GM18517 (cell line): ENCODE results near the gene KRT16.
"Not testable (repeated sequence)": the region's sequence is repeated elsewhere in the genome, so short reads cannot be mapped to it uniquely, and the experiment has no call there.

Experiments used
- ATAC-seq: cut with Tn5 transposase; IDR thresholded peaks from one replicate; pipeline ENCODE4 v1.9.1; 2021; ENCODE audit warnings: mild to moderate bottlenecking, moderate library complexity; ENCODE audit not compliant: unreplicated experiment

The KRT16 gene

DNA sequence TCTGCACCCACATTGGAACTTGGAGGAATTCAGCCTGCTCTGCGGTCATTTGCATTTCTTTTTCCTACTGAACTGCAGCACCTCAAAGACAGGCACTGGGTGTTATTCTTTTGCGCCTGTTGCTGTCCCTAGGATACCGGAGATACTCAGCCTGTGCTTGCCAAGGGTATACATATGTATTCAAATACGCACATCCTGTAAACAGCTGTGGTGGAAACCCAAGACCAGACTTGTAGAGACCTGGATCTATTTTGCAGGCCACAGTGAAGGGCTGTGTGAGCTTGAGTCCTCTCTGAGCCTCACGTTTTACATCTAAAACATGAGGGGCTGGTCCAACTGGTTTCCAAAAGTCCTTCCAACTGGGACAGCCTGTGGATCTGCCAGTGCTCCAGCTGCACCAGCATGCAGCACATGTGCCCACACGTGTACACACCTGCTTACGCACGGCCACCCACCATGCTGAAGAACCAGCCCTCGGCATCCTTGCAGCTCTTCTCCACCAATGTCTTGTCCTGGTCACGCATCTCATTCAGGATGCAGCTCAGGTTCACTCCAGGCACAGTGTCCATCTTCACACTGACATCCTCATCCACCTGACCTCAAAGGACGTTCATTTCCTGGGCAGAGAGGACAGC lies 16.2 kb upstream of the KRT16 start:
- ATAC-seq = not testable (repeated sequence)

DNA sequence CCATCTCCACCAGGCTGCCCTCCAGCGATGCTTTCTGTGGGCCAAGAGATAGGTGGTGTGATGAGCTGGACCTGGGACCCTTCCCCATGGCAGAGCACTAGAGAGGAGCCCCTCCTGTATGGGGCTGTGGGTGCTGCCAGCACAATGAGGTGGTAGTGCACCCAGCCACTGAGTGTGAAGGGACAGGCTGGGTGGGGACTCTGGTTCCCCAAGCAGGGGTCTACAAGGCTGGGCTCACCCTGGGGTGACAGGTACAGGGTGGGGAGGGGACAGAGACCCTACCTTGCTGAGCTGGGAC lies 15.5 kb upstream of the KRT16 start:
- not testable (repeated sequence) for ATAC-seq

DNA sequence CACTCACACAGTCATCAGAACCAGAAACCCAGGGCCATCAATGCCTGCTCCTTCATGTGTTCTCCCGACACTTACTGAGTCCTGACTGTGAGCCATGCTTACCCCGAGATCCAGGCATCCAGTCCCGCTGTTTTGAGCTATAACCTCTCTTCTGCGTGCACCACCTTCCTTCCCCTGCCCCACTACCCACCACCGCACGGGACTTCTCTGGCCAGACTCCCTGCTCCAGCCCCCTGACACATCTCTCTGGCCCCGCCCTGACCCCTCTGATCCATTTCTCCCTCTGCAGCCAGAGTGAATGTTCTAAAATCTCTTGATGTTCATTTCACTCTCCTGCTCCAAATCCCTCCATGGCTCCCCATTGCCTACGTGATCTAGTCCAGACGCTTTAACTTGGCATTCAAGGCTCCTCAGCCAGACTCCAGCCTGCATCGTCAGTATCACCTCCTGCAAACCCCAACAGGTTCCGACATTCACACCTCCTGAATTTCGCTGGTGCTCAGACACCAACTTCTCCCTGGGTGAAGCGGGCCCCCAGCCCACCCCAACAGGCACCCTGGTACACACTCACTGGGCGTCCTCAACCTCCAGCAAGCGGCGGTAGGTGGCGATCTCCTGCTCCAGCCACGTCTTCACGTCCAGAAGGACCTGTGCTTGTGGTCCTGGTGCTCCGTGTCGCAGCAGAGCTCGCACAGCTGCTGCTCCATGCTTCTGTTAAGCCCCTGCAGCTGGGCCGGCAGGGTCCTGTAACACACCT lies 14.9 kb upstream of the KRT16 start:
- no peak for ATAC-seq

DNA sequence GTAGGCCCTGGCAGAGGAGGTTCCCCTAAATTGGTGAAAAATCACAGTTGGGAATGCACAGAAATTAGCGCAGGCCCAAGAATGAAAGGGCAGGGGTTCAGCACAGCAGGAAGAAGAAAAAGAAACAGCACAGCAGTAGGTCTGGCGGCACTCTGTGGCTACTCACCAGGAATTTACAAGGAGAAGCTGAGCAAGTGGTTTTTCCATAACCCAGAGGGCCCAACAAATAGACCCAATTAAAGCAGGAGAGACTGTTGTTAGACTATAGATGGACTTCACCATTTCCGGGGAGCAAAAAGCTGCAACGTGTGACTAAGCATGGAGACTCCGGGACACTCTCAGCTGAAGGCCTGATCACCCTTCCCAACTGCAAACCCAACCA lies 14.3 kb upstream of the KRT16 start:
- not testable (repeated sequence) for ATAC-seq

DNA sequence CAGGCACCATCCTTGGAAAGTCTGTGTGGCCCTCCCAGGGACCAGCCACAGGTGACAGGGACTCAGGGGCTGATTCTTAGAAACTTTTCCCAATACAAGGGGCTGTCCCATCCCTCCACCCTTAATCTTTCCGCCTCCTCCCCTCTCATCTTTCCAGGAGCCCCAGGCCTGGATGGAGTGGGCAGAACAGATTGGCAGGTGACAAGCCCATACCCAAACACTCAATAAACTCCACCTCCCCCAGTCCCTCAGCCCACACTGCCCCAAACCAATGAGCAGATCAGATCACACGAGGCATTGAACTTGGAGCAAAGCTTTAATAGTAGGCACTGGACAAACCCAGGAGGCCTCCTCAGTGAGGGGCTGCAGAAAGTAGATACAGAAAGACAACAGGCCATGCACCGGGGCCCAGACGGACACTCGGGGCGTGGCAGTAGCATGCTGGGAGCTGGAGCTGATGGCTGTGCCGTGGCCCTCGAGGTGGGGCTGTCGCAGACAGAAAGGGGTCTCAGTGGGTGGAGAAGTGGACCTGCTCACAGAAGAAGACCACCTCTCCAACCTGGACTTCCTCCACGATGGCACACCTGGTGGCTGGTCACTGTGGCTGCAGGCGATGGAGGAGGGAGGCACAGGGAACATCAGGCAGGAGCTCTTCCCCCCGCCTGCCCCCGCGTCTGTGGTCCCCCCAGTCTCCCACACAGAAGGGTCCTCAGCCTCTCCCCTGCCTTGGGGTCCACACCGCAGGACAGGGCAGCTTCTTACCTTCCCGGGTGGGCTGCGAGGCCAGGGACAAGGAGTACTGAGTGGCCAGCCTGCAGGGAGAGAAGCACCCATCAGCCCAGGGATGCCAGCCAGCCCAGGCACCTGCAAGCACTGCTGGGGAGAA lies 13.7 kb upstream of the KRT16 start:
- not testable (repeated sequence) for ATAC-seq

DNA sequence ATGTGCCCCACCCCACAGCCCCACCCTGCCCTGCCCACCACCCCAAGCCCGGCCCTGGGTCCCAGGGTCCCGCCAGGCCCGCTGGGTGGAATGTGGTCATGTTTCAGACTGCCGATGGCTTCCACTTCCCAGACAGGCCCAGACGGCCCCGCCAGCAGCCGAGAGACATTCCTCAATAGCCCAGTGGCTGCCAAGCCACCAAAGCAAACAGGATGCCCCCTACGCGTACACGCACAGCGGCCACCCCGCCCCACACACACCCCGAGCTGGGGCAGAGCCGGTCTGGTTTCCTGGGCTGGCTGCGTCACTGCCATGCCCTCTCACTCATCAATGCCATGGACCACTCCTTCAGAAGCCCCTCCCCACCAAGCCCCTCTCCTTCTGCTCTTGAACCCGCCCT lies 13.0 kb upstream of the KRT16 start:
- ATAC-seq = no peak

DNA sequence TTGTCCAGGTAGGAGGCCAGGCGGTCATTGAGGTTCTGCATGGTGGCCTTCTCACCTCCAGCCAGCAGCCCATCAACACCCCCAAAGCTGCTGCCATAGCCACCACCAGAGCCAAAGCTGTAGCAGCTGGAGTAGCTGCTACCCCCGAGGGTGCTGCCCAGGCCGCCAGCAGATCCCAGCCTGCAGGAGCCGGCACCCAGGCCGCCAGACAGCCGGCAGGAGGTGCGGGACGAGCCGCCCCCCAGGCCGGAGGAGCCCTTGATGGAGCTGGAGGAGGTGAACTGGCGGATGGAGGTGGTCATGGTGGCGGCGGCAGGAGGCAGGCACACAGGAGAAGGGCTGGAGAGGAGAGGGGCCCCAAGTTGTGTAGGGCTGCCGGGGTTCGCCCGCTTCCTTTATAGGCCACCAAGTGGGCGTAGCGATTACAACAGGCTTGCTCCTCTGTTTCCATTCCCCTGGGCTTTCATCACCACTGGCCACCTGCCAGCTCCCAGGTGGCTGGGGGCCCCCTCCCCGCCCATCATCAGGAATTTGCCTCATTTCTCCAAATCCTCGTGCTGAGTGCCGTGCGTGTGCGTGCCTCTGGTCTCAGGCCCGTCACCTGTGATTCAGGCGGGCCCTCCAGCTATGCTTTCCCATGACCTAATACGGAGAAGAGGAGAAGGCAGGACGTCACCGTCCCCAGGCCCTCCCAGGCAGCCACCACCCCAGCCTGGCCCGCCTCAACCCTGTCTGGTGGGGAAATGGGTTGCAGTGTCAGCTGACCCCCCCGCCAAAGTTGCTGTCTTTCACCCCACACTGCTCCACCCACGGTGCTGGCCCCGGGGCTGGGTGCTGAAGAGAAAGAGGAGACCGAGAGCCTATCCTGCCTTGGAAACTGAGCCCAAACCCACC lies 11.9 kb upstream of the KRT16 start, which contains the start of gene KRT17:
KRT17 (minus strand) TSS at position 368 of the 894 bp plus-strand sequence; CDS start at position 302, 66 bp downstream.
- ATAC-seq = no peak

DNA sequence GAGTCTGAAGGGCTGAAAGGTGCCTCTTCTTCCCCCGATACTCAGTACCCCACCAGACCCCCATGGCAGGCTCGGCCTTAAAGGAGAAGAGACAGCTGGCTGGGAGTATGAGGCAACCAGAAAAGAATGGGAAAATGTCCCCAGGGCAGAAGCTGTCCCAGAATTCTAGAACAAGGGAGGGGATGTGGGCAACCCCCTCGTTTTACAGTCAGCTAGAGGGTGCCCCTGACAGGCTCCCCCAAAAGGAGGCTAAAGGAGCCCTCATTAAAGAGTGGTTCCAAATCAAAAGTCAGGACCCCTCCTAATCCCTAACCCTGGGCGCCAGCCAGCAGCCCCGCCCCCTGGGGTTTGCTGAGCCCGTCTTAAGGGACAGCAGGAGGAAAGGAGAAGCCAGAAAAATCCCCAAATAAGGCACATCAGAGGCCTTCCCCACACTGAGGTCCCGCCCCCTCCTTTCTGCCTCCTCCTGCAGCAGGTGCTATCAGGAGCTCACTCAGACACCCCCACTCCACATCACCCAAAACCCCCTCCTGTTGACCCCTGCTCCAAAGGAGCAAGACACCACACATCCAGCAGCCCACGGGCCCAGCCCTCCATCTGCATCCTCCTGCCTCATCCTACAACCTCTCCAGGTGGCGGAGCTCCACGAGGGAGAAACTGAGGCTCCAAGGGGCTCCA lies 10.8 kb upstream of the KRT16 start:
- not testable (repeated sequence) for ATAC-seq

DNA sequence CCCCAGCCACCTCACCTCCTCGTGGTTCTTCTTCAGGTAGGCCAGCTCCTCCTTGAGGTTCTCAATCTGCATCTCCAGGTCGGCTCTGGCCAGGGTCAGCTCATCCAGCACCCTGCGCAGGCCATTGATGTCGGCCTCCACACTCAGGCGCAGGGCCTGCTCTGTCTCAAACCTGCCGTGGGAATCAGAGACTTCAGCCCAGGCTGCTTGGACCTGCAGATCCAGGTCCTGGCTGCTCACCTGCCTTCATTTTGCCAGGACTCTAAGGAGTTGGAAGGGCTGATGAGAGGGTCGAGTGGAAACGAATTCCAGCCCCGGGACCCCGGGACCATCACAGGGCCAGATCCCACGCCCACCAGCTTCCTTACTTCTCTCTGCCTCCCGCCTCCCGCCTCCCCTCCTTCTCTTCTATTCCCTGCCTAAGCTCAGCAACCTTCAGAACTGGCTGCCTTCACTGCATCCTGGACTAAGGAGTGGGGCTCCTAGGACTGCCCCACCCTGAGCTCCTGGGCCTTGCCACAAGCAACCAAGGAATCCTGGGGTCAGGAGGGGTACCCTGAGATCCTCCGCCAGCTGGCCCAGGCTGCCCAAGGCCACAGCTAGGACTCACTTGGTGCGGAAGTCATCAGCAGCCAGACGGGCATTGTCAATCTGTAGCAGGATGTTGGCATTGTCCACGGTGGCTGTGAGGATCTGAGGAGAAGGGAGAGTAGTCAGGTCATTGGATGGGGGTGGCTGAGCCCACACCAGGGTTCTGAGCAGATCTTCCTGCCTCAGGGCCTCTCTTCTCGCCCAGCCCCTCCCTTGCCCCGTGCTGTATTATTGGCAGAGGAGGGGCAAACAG lies 10.0 kb upstream of the KRT16 start:
- ATAC-seq = not testable (repeated sequence)

DNA sequence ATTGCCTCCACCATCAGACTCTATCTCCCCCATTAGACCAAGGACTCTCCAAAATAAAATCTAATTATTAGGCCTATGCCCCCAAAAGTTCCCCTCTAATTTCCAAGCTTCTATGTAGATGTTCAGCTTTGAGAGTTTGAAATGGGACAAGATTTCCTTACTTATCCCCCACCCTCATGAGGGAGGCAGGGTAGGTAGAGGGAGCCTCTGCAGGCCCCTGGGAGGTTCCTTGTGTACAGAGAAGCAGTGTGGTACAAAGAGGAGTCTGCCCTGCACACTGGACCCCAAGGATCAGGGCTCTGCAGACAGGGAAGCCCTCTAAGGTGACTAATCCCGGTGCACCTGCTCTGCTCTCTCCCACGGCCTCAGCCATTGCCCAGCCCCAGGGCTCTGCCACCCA lies 9.3 kb upstream of the KRT16 start:
- ATAC-seq = no peak

DNA sequence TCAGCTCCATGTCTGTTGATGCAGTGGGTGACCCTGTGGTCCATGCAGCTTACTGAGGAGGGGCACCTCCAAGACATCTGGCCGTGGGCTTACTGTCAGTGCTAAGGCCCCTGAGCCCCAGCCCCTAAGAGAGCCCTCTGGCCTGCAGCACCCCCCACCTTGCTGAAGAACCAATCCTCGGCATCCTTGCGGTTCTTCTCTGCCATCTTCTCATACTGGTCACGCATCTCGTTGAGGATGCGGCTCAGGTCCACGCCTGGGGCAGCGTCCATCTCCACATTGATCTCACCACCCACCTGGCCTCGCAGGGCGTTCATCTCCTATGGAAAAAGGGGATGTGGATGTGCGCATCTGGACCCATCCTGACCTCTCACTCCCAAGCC lies 8.9 kb upstream of the KRT16 start:
- not testable (repeated sequence) for ATAC-seq

DNA sequence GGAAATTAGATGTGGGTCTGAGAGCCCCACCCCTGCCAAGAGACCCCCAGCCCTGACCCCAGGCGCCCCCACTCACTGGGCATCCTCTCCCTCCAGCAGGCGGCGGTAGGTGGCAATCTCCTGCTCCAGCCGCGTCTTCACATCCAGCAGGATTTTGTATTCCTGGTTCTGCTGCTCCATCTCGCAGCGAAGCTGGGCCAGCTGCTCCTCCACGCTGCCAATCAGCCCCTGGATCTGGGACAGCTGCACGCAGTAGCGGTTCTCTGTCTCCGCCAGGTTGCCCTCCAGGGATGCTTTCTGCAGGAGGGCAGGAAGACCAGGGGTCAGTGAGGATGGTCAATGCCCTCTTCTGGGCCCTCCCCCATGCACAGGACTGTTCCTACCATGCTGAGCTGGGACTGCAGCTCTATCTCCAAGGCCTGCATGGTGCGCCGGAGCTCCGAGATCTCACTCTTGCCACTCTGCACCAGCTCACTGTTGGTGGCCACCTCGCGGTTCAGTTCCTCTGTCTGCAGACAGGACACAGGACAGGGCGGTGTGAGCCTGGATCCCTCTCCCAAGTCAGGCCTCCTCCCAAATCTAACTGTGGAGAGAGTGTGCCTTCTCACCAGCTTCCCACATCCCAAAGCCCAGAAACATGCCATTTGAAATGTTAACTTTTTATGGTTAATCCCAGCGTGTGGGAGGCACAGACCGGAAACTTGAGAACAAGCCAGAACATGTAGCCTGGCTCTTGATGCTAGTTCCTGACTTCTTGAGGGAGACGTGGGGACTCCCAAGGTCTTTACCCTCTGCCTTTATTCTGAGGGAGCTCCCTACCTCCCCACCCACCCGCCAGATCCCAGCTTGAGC lies 8.2 kb upstream of the KRT16 start:
- no peak for ATAC-seq

DNA sequence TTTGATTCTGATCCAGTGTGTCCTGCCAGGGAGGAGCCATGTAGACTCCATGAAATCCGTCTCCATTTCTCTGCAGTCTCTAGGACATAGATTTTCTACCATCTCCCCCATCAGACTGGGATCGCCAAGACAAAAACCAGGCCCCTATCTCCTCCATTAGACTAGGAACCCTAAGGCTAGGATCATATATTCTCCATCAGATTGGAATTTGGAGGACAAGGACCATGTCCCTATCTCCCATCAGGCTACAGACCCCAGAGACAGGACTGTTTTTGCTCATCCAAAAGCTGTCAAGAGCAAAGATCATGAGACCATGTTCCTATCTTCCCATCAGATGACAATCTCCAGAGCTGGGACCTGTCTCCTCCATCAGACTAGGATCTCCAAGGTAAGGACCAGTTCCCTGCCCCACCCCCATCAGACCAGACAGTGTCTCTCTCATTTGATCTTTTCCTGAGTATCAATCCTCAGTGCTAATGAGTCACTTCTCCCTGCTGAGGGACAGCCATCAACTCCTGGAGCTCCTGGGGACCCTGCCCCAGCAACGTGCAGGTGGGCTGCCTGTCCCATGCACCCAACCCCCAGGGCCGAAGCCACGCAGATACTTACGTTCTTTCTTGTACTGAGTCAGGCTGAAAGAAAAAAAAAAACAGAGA lies 7.5 kb upstream of the KRT16 start:
- ATAC-seq = not testable (repeated sequence)

DNA sequence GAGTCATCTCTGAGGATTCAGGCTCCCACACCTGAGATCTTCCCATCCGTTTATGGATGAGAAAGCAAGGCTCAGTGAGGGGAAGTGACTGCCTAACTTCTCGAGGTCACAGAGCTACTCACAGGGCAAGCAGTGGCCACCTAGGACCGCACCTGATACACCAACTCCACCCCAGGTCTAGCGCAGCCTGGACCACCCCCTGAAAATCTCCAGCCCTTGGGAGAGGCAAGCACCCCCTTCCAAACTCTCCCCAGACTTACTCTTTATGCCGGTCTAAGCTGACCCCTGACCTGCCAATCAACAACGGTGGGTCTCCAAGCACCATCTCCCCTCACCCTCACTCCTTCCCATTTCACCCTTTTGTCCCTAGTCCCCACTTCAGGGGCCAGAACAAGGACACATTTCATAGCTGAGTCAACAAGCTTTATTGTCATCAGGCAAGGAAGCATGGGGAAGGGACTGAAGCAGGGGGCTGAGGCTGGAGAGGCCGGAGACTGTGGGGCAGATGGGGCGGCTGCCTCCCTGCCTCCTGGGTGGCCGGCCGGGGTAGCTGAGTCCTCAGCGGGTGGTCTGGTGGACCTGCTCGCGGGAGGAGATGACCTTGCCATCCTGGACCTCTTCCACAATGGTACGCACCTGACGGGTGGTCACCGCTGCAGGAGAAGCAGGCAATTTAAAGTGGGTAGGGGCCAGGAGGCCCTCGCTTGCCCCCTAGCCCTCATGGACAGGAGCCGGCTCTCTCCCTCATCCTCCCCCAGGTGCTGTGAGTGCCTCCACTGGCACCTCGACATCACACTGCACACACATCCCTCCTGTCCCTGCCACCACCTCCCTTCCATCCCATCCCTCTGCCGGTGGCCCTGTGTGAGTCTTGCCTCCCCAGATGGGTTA lies 6.7 kb upstream of the KRT16 start:
- no peak for ATAC-seq

DNA sequence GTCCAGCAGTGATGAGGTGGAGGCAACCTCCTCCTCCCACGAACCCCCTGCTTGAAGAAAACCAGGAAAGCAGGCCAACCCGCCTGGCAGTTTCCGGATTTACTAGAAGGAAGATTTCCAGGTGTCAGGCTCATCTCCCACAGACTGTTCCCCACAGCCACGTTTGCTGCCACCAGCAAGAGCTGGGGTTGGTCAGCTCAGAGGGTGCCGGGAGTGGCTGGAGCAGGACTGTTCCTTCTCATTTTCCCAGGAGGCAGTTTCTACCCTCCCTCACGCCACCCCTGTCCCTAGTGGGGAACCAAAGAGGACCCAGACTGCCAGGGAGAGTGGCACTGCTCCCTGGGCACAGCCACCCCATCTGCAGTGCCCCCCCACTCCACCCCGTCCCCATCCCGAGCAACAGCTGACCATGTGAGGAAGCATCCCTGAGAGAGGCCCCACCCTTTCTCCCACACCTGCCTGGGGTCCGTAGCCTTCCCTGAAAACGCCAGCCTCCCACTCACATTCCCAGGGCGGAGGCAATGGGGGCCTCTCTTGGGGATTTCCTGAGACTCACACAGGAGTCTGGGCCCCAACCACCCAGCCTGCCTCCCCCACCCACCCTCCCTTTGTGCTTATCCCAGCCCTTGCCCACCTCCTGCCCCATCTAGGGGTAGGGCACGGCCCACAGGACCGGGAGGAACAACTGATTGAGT lies 5.9 kb upstream of the KRT16 start:
- ATAC-seq = no peak

DNA sequence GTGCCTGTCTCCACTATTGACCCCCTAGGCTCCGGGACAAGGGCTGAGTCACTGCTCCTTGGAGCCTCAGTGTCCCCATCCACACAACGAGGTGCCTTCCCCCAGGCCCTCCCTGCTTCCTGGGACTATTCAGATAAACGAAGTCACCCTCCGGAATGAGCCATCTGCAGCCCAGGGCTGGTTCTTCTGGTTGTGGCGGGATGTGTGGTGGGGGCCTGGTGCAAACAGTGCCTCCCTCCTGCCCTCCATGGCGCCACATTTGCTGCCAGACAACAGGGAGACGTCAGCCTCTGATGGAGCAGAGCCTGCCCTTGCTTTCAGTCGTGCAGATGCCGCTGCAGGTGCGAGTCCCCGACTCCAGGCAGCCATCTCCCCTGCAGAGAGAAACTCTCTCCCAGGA lies 5.1 kb upstream of the KRT16 start:
- ATAC-seq = no peak
